IMR-90 (cell line): Measurements from ENCODE around the gene CHM. TPM values are rescaled to one million over a fixed set of nuclear protein-coding genes. Genes with fewer than 3 reads are reported as not detected.

Source experiments
- ATAC-seq: fragments of 200-7000 bp; cut with Tn5 transposase; 2 replicates; pipeline ENCODE4 v1.9.1; 2020; ENCODE audit warnings: low read depth, mild to moderate bottlenecking, moderate library complexity
- BruUV-seq: library from RNA; stranded (reverse); fragments of 400-500 nt; replicated peaks from 2 replicates; lab custom pipeline; 2021; lab: Mats Ljungman, UMichigan
- CTCF ChIA-PET: fragments of 300-600 bp; formaldehyde crosslinking; extraction: SDS; loops from one replicate; lab custom pipeline; 2021; ENCODE audit warnings: antibody characterized with exemption; lab: Yijun Ruan, JAX
- POLR2A ChIA-PET: fragments of 300-600 bp; sonication (Branson Sonifier 250); formaldehyde crosslinking; loops from one replicate; lab custom pipeline; 2022; ENCODE audit warnings: antibody characterized with exemption; ENCODE audit not compliant: unreplicated experiment; lab: Charles Lee
- DNase-seq: peaks from one replicate; pipeline ENCODE4 v3.0.0; 2013
- H2AFZ ChIP-seq: replicated peaks from 2 replicates; pipeline ENCODE3; 2013; ENCODE audit warnings: low read length, mild to moderate bottlenecking; ENCODE audit not compliant: poor library complexity
- H2AK5ac ChIP-seq: 2 replicates; pipeline ENCODE4 v1.6.1; 2013; ENCODE audit warnings: low read depth, low read length, inconsistent platforms
- H2AK9ac ChIP-seq: replicated peaks from 2 replicates; pipeline ENCODE3; 2013; ENCODE audit warnings: mild to moderate bottlenecking, low read depth, low read length, moderate library complexity; ENCODE audit not compliant: poor library complexity
- H2BK120ac ChIP-seq: 2 replicates; pipeline ENCODE4 v1.6.1; 2013; ENCODE audit warnings: low read depth, low read length, inconsistent platforms
- H2BK15ac ChIP-seq: 3 replicates; pipeline ENCODE4 v1.6.1; 2013; ENCODE audit warnings: low read depth, low read length, inconsistent platforms
- H2BK20ac ChIP-seq: 2 replicates; pipeline ENCODE4 v1.6.1; 2013; ENCODE audit warnings: low read depth, mild to moderate bottlenecking, inconsistent platforms, low read length, moderate library complexity
- H2BK5ac ChIP-seq: 2 replicates; pipeline ENCODE4 v1.6.1; 2013; ENCODE audit warnings: mild to moderate bottlenecking, low read depth, low read length, inconsistent platforms; ENCODE audit not compliant: poor library complexity, severe bottlenecking
- H3K14ac ChIP-seq: replicated peaks from 2 replicates; pipeline ENCODE4 v1.6.1; 2013; ENCODE audit warnings: low read depth, low read length, inconsistent platforms
- H3K18ac ChIP-seq: 2 replicates; pipeline ENCODE4 v1.6.1; 2013; ENCODE audit warnings: low read depth, low read length, control low read depth
- H3K23ac ChIP-seq: 2 replicates; pipeline ENCODE4 v1.6.1; 2013; ENCODE audit warnings: low read depth, low read length, inconsistent platforms
- H3K27ac ChIP-seq: 2 replicates; pipeline ENCODE4 v1.5.1; 2013; ENCODE audit warnings: mild to moderate bottlenecking, control low read depth, low read length; ENCODE audit not compliant: insufficient read depth
- H3K27me3 ChIP-seq: 2 replicates; pipeline ENCODE4 v1.6.1; 2013; ENCODE audit warnings: low read length; ENCODE audit not compliant: control insufficient read depth, insufficient read depth
- H3K36me3 ChIP-seq: 2 replicates; pipeline ENCODE4 v1.6.1; 2013; ENCODE audit warnings: low read length, mixed read lengths; ENCODE audit not compliant: control insufficient read depth, insufficient read depth
- H3K4ac ChIP-seq: 2 replicates; pipeline ENCODE4 v1.6.1; 2013; ENCODE audit warnings: low read depth, low read length, inconsistent platforms
- H3K4me1 ChIP-seq: 2 replicates; pipeline ENCODE4 v1.6.1; 2013; ENCODE audit warnings: low read length, mixed read lengths; ENCODE audit not compliant: control insufficient read depth, insufficient read depth
- H3K4me2 ChIP-seq: 2 replicates; pipeline ENCODE4 v1.6.1; 2013; ENCODE audit warnings: low read depth, mild to moderate bottlenecking, control low read depth, low read length, moderate library complexity
- H3K4me3 ChIP-seq: 2 replicates; pipeline ENCODE4 v1.5.1; 2013; ENCODE audit warnings: low read depth, mild to moderate bottlenecking, control low read depth, low read length, moderate library complexity; ENCODE audit not compliant: insufficient read depth
- H3K56ac ChIP-seq: 2 replicates; pipeline ENCODE4 v1.6.1; 2013; ENCODE audit warnings: low read length, inconsistent platforms; ENCODE audit not compliant: insufficient read depth; ENCODE audit errors: extremely low read depth
- H3K79me1 ChIP-seq, 2 experiments: 2 replicates each; pipeline ENCODE4 v1.6.1; 2013; ENCODE audit warnings: low read length in 2 of 2, inconsistent platforms in 1 of 2, low read depth in 1 of 2
- H3K9ac ChIP-seq: 2 replicates; pipeline ENCODE4 v1.6.1; 2013; ENCODE audit warnings: low read depth, low read length, control low read depth
- H3K9me1 ChIP-seq: 2 replicates; pipeline ENCODE4 v1.6.1; 2013; ENCODE audit warnings: low read length, inconsistent platforms; ENCODE audit not compliant: insufficient read depth
- H3K9me3 ChIP-seq: 2 replicates; pipeline ENCODE4 v1.6.1; 2013; ENCODE audit warnings: low read length; ENCODE audit not compliant: control insufficient read depth, insufficient read depth
- H4K20me1 ChIP-seq: 2 replicates; pipeline ENCODE4 v1.6.1; 2013; ENCODE audit warnings: low read length, inconsistent platforms; ENCODE audit not compliant: insufficient read depth
- H4K5ac ChIP-seq: 2 replicates; pipeline ENCODE4 v1.6.1; 2013; ENCODE audit warnings: mild to moderate bottlenecking, low read depth, low read length, control low read depth
- H4K8ac ChIP-seq, 2 experiments: 2 replicates each; pipeline ENCODE4 v1.6.1; 2013; ENCODE audit warnings: low read depth in 2 of 2, low read length in 2 of 2, control low read depth in 1 of 2, inconsistent platforms in 1 of 2
- H4K91ac ChIP-seq: 2 replicates; pipeline ENCODE4 v1.6.1; 2013; ENCODE audit warnings: low read depth, low read length, inconsistent platforms; ENCODE audit not compliant: insufficient read depth
- BHLHE40 ChIP-seq: fragments of 150-350 bp; IDR thresholded peaks from 2 replicates; pipeline ENCODE4 v1.6.1; 2016; ENCODE audit warnings: mild to moderate bottlenecking, low read depth, low read length
- CEBPB ChIP-seq: IDR thresholded peaks from 2 replicates; pipeline ENCODE4 v1.6.1; 2012; ENCODE audit warnings: low read depth, low read length, improper control_type of control experiment
- CHD1 ChIP-seq: IDR thresholded peaks from 2 replicates; pipeline ENCODE4 v1.6.1; 2012; ENCODE audit warnings: low read depth, low read length, improper control_type of control experiment
- FOS ChIP-seq: fragments of 150-350 bp; IDR thresholded peaks from 2 replicates; pipeline ENCODE4 v1.6.1; 2016; ENCODE audit warnings: low read depth, low read length
- MAFK ChIP-seq: IDR thresholded peaks from 2 replicates; pipeline ENCODE4 v1.6.1; 2012; ENCODE audit warnings: low read depth, low read length, improper control_type of control experiment
- MAZ ChIP-seq: IDR thresholded peaks from 2 replicates; pipeline ENCODE4 v1.6.1; 2012; ENCODE audit warnings: low read depth, mild to moderate bottlenecking, low read length, improper control_type of control experiment, moderate library complexity, borderline replicate concordance
- MXI1 ChIP-seq: IDR thresholded peaks from 2 replicates; pipeline ENCODE4 v1.6.1; 2012; ENCODE audit warnings: low read depth, mild to moderate bottlenecking, low read length, moderate library complexity, borderline replicate concordance
- NFE2L2 ChIP-seq: fragments of 150-350 bp; IDR thresholded peaks from 2 replicates; pipeline ENCODE4 v1.6.1; 2016; ENCODE audit warnings: low read depth, mild to moderate bottlenecking, low read length
- POLR2A ChIP-seq: IDR thresholded peaks from 2 replicates; pipeline ENCODE4 v1.6.1; 2012; ENCODE audit warnings: mild to moderate bottlenecking, low read depth, low read length
- RAD21 ChIP-seq: IDR thresholded peaks from 2 replicates; pipeline ENCODE4 v1.6.1; 2012; ENCODE audit warnings: low read length, improper control_type of control experiment
- RCOR1 ChIP-seq: IDR thresholded peaks from 2 replicates; pipeline ENCODE4 v1.6.1; 2012; ENCODE audit warnings: mild to moderate bottlenecking, low read length, improper control_type of control experiment; ENCODE audit not compliant: insufficient replicate concordance
- RFX5 ChIP-seq: IDR thresholded peaks from 2 replicates; pipeline ENCODE4 v1.8.0; 2012; ENCODE audit warnings: low read depth, mild to moderate bottlenecking, low read length, moderate library complexity
- SMC3 ChIP-seq: fragments of 150-350 bp; IDR thresholded peaks from 2 replicates; pipeline ENCODE4 v1.6.1; 2016; ENCODE audit warnings: low read depth, mild to moderate bottlenecking, antibody characterized with exemption, low read length, moderate library complexity
- dilution Hi-C: fragments of 300-500 bp; cut with HindIII; formaldehyde crosslinking; loops from one replicate; pipeline ENCODE4 v1.14.3; 2018; ENCODE audit warnings: low sequenced_read_pairs; ENCODE audit not compliant: unreplicated experiment
- in situ Hi-C: fragments of 300-500 bp; cut with MboI; formaldehyde crosslinking; loops from 3 replicates; pipeline ENCODE4 v1.14.3; 2019; ENCODE audit warnings: low sequenced_read_pairs, inconsistent platforms, mixed read lengths
- intact Hi-C: fragments of 100-400 bp; cut with micrococcal nuclease; formaldehyde crosslinking; loops from 2 replicates; pipeline ENCODE4 v1.10.0; 2022
- polyA plus RNA-seq, 3 experiments: library from polyadenylated mRNA; depleted of rRNA; stranded (reverse); fragments of >200 nt; gene quantifications; 2 replicates each; pipeline ENCODE4 v1.2.3, GENCODE V29; 2012; ENCODE audit warnings: low replicate concordance in 1 of 3
- total RNA-seq: library from RNA; depleted of rRNA; stranded (reverse); fragments of >200 nt; gene quantifications from 2 replicates; pipeline ENCODE4 v1.2.3, GENCODE V29; 2012
- TF ChIP-seq, protein P1 (sequence below): fragments of 150-350 bp; IDR thresholded peaks from 2 replicates; pipeline ENCODE4 v1.6.1; 2016; ENCODE audit warnings: low read depth, mild to moderate bottlenecking, low read length, moderate library complexity, borderline replicate concordance
- TF ChIP-seq, protein P2 (sequence below): conservative IDR thresholded peaks from 2 replicates; pipeline ENCODE4 v1.5.1; 2012; ENCODE audit warnings: mild to moderate bottlenecking, low read depth, low read length, improper control_type of control experiment
- TF ChIP-seq, protein P3 (sequence below): fragments of 150-350 bp; IDR thresholded peaks from 2 replicates; pipeline ENCODE4 v1.6.1; 2017; ENCODE audit warnings: mild to moderate bottlenecking, antibody characterized with exemption, low read length, low read depth

The CHM gene
- total and polyA plus RNA-seq, 2 of the 4 experiments (the other 2 are of a cell fraction) = 11.9 to 21.7 TPM

DNA sequence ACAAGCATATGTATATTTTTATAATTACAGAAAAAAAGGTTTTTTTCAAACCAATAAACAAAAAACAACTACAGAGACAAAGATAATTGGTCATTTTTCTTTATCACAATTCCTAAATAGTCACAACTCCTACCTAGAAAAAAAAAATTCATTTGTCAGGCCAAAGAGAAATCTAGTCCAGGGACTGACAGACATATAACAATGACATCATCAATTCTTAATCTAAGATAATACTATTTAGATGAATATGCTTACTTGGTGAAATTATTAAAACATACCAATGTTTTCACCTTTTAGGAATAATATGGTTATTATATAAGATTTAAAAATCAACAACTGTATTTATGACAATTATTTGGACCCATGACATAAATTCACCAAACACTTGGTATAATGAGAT, 48.4 kb downstream of the CHM start:
- POLR2A ChIA-PET = no interaction called here
- no peak overlapping the region for H2AK9ac ChIP-seq
- H3K9me3 ChIP-seq = no peaks in the 10 kb centered on the region
- dilution Hi-C loops = no loop called here
- peaks cover 13 to 20% of the 10 kb centered on the region in 2 experiments for H3K79me1 ChIP-seq
- no peak overlapping the region for H3K4me2 ChIP-seq
- no peak overlapping the region for H4K5ac ChIP-seq
- CTCF ChIA-PET = no interaction called here
- TF ChIP-seq MXI1 = no peak
- TF ChIP-seq, protein P1, sequence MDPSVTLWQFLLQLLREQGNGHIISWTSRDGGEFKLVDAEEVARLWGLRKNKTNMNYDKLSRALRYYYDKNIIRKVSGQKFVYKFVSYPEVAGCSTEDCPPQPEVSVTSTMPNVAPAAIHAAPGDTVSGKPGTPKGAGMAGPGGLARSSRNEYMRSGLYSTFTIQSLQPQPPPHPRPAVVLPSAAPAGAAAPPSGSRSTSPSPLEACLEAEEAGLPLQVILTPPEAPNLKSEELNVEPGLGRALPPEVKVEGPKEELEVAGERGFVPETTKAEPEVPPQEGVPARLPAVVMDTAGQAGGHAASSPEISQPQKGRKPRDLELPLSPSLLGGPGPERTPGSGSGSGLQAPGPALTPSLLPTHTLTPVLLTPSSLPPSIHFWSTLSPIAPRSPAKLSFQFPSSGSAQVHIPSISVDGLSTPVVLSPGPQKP = no peak
- TF ChIP-seq RCOR1 = no peak
- TF ChIP-seq NFE2L2 = no peak
- no peak for TF ChIP-seq BHLHE40
- no peak for TF ChIP-seq RAD21
- no peak for TF ChIP-seq SMC3
- TF ChIP-seq, protein P2, sequence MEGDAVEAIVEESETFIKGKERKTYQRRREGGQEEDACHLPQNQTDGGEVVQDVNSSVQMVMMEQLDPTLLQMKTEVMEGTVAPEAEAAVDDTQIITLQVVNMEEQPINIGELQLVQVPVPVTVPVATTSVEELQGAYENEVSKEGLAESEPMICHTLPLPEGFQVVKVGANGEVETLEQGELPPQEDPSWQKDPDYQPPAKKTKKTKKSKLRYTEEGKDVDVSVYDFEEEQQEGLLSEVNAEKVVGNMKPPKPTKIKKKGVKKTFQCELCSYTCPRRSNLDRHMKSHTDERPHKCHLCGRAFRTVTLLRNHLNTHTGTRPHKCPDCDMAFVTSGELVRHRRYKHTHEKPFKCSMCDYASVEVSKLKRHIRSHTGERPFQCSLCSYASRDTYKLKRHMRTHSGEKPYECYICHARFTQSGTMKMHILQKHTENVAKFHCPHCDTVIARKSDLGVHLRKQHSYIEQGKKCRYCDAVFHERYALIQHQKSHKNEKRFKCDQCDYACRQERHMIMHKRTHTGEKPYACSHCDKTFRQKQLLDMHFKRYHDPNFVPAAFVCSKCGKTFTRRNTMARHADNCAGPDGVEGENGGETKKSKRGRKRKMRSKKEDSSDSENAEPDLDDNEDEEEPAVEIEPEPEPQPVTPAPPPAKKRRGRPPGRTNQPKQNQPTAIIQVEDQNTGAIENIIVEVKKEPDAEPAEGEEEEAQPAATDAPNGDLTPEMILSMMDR = no peak
- TF ChIP-seq POLR2A = no peak
- TF ChIP-seq MAFK = no peak
- TF ChIP-seq MAZ = no peak
- TF ChIP-seq, protein P3, sequence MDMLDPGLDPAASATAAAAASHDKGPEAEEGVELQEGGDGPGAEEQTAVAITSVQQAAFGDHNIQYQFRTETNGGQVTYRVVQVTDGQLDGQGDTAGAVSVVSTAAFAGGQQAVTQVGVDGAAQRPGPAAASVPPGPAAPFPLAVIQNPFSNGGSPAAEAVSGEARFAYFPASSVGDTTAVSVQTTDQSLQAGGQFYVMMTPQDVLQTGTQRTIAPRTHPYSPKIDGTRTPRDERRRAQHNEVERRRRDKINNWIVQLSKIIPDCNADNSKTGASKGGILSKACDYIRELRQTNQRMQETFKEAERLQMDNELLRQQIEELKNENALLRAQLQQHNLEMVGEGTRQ = no peak
- no peak for TF ChIP-seq FOS
- no peak for TF ChIP-seq CEBPB
- TF ChIP-seq RFX5 = no peak
- TF ChIP-seq CHD1 = no peak
- no peak overlapping the region for H4K8ac ChIP-seq
- no TSS peak for BruUV-seq
- no peak overlapping the region for H3K4ac ChIP-seq
- H2BK15ac ChIP-seq = no peak overlapping the region
- no peak overlapping the region for H2BK120ac ChIP-seq
- DNase-seq (no peak), ATAC-seq (no peak)
- no peak overlapping the region for H3K18ac ChIP-seq
- no peak overlapping the region for H3K9ac ChIP-seq
- intact Hi-C loops = no loop called here
- no peak overlapping the region for H2AFZ ChIP-seq
- H4K20me1 ChIP-seq = no peaks in the 10 kb centered on the region; the same call in 1 of the 2 replicates
- H3K23ac ChIP-seq = no peak overlapping the region
- H3K14ac ChIP-seq = no peak overlapping the region
- H3K4me1 ChIP-seq = peaks cover 7% of the 10 kb centered on the region; the same call in 1 of the 2 replicates
- in situ Hi-C loops = no loop called here
- no peak overlapping the region for H3K56ac ChIP-seq
- no peak overlapping the region for H2BK20ac ChIP-seq
- H3K27me3 ChIP-seq = no peaks in the 10 kb centered on the region
- H2AK5ac ChIP-seq = no peak overlapping the region
- H3K9me1 ChIP-seq = peaks cover 2% of the 10 kb centered on the region; the same call in 1 of the 2 replicates
- H2BK5ac ChIP-seq = no peak overlapping the region
- no peak overlapping the region for H3K4me3 ChIP-seq
- H3K36me3 ChIP-seq = no peaks in the 10 kb centered on the region
- no peak overlapping the region for H3K27ac ChIP-seq
- H4K91ac ChIP-seq = no peak overlapping the region
